BLaER1 (cell line): ENCODE data around the gene KCNH1.

Experiments
- H3K27ac ChIP-seq: shearing (Covaris generic); formaldehyde crosslinking; 2 replicates; pipeline ENCODE4 v1.8.1; 2022
- H3K27me3 ChIP-seq: shearing (Covaris generic); formaldehyde crosslinking; 2 replicates; pipeline ENCODE4 v1.8.1; 2022
- H3K36me3 ChIP-seq: shearing (Covaris generic); formaldehyde crosslinking; 2 replicates; pipeline ENCODE4 v1.8.1; 2022
- H3K4me1 ChIP-seq: shearing (Covaris generic); formaldehyde crosslinking; 2 replicates; pipeline ENCODE4 v1.8.1; 2022
- H3K4me2 ChIP-seq: shearing (Covaris generic); formaldehyde crosslinking; 2 replicates; pipeline ENCODE4 v1.8.1; 2022
- H3K4me3 ChIP-seq: shearing (Covaris generic); formaldehyde crosslinking; 2 replicates; pipeline ENCODE4 v1.8.1; 2022
- H3K9ac ChIP-seq: shearing (Covaris generic); formaldehyde crosslinking; 2 replicates; pipeline ENCODE4 v1.8.1; 2022
- H3K9me3 ChIP-seq: shearing (Covaris generic); formaldehyde crosslinking; 2 replicates; pipeline ENCODE4 v1.8.1; 2022
- H4K20me1 ChIP-seq: shearing (Covaris generic); formaldehyde crosslinking; 2 replicates; pipeline ENCODE4 v1.8.1; 2022
- Cebpa-rat ChIP-seq: shearing (Covaris generic); IDR thresholded peaks from 2 replicates; pipeline ENCODE4 v1.8.1; 2022

Gene KCNH1

DNA sequence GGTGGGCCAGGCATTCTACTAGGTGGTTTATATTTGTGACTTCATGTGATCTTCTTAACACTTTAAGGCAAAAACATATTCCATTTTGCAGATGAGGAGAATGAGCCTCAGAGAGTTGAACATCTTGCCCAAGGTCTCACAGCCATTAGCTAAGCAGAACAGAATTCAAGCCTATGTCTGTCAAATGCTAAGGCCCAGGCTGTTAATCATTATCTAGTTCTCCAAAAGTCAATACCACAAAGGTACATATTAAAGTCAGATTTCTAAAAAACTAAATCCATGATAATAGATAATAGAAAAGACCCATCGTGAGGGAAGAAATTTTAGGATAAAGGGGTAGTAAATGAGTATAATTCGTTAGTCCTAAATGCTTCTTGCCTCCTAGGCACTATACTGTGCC is 234.3 kb downstream of the KCNH1 start:
- no peaks in the 10 kb centered on the region for H4K20me1 ChIP-seq
- H3K4me2 ChIP-seq = no peak overlapping the region
- H3K4me3 ChIP-seq = no peak overlapping the region
- H3K27me3 ChIP-seq = no peaks in the 10 kb centered on the region
- TF ChIP-seq Cebpa-rat = no peak
- H3K9me3 ChIP-seq = no peaks in the 10 kb centered on the region
- H3K4me1 ChIP-seq = no peaks in the 10 kb centered on the region
- no peaks in the 10 kb centered on the region for H3K36me3 ChIP-seq
- H3K27ac ChIP-seq = no peak overlapping the region
- no peak overlapping the region for H3K9ac ChIP-seq

DNA sequence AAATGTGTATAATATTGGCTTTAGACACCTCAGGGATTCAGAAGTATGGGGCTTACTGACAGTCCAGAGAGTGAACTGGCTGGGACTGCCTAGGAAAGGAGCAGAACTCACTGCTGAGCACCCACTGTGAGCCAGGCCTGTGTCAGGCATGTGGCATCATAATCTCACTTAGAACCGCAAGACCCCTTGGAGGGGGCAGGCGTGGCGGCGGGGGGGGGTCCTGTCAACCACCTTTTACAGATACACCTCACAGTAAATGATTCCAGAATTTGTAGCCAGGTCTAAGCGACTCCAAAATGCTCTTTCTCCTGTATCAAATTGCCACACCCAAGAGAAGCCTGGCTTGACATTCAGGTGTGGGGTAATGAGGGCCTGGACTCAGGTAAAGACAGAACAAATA is 235.5 kb downstream of the KCNH1 start:
- H3K36me3 ChIP-seq = no peaks in the 10 kb centered on the region
- TF ChIP-seq Cebpa-rat = no peak
- no peak overlapping the region for H3K4me3 ChIP-seq
- no peaks in the 10 kb centered on the region for H3K4me1 ChIP-seq
- no peak overlapping the region for H3K4me2 ChIP-seq
- no peaks in the 10 kb centered on the region for H4K20me1 ChIP-seq
- no peak overlapping the region for H3K27ac ChIP-seq
- H3K9me3 ChIP-seq = 0 out of 2 replicates have a peak, but pooled peaks cover 3% of the 10 kb centered on the region
- H3K9ac ChIP-seq = no peak overlapping the region
- no peaks in the 10 kb centered on the region for H3K27me3 ChIP-seq

DNA sequence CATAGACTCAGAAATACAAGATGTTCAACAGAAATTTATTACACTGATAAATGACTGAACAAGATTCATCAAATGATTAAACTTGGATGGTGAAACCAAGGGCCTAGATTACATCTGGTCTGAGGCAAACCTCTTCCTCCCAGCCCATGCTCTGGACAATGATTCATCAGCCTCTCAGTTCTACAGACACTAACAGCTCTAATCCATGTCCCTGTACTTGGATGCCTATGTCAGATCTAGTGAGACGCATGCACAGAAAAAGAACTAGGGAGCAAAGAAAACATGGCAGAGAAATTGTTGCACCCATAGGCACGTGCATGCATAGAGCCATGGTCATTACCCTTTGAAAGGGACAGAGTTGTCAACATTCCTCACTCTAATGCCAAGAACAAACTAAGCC is 250.1 kb downstream of the KCNH1 start:
- Histone ChIP-seq H3K9ac (no peak overlapping the region), H3K27me3 (no peaks in the 10 kb centered on the region), H3K4me1 (no peaks in the 10 kb centered on the region), H3K27ac (no peak overlapping the region), H3K9me3 (no peaks in the 10 kb centered on the region), H3K4me2 (no peak overlapping the region), H3K36me3 (no peaks in the 10 kb centered on the region), H3K4me3 (no peak overlapping the region), H4K20me1 (no peaks in the 10 kb centered on the region)
- no peak for TF ChIP-seq Cebpa-rat

DNA sequence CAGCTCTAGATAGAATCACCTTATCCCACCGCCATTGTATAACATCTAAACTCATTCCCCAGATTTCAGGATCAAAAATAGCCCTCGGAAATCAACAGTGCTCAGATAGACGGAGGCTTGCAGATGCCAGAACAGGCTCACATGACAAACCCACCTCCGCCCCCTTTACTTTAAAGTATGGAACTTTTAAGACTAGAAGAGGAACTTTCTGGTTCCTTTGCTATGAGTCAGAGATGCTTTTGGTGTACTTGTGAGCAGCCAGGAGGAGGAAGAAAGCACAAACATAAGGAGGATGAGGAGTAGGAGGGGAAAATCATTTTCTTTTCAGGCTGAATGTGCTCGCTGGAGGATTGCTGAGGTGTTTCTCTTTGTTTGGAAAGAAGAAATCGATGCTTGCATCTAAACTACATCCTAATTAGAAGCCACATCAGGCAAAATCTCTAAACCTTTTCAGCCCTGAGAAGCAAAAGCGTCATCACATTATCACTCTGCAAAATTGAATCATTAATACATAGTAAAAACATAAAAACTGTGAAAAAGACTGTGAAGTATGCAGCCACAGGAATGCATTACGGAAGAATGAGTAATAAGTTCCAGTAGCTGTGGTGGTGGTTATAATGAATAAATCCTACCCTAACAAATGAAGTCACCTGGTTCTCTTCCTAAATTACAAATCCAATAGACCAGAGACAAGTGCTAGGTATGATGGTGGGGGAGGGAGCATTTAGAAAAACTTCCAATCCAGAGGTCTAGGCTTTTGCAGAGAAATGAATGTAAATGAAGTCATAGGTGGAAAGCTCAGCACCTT is 251.3 kb downstream of the KCNH1 start:
- no peak overlapping the region for H3K27ac ChIP-seq
- H3K9ac ChIP-seq = no peak overlapping the region
- H3K4me3 ChIP-seq = no peak overlapping the region
- H3K4me2 ChIP-seq = no peak overlapping the region
- no peaks in the 10 kb centered on the region for H3K27me3 ChIP-seq
- H3K36me3 ChIP-seq = no peaks in the 10 kb centered on the region
- no peaks in the 10 kb centered on the region for H4K20me1 ChIP-seq
- no peaks in the 10 kb centered on the region for H3K9me3 ChIP-seq
- no peaks in the 10 kb centered on the region for H3K4me1 ChIP-seq
- no peak for TF ChIP-seq Cebpa-rat

DNA sequence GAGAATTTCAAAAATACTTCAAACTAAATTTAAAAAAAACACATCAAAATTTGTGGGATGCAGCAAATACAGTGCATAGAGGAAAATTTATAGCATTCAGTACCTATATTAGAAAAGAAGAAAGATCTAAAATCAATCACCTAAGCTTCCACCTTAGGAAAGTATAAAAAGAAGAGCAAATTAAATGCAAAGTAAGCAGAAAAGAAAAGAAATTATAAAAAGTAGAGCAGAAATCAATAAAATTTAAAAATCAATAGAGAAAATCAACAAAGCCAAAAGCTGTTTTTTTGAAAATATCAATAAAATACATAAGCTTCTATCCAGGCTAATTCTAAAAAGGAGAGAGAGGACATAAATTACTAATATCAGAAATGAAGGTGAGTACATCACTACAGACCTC is 255.4 kb downstream of the KCNH1 start:
- H3K27ac ChIP-seq = no peak overlapping the region
- no peak overlapping the region for H3K4me3 ChIP-seq
- TF ChIP-seq Cebpa-rat = no peak
- H3K4me1 ChIP-seq = no peaks in the 10 kb centered on the region
- no peaks in the 10 kb centered on the region for H3K27me3 ChIP-seq
- H3K4me2 ChIP-seq = no peak overlapping the region
- H3K36me3 ChIP-seq = no peaks in the 10 kb centered on the region
- no peaks in the 10 kb centered on the region for H3K9me3 ChIP-seq
- no peak overlapping the region for H3K9ac ChIP-seq
- no peaks in the 10 kb centered on the region for H4K20me1 ChIP-seq

DNA sequence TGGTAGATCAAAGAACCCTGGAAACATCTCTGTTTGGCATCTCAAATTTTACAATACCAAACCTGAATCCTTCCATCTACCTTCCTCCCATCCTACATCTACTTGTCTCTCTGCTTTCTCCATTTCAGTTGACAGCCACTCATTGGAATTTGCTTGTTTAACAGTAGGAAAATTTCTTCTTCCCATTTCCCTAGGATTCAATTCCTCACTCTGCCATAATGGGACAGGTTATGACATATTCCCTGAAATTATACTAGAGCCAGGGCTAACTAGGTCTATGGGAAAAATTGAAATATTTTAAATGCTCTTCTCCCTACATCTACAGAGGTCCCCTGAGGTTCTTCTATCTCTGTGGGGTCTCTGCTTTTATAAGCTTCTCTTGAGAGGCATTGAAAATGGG is 257.7 kb downstream of the KCNH1 start:
- no peak overlapping the region for H3K4me3 ChIP-seq
- H3K9me3 ChIP-seq = no peaks in the 10 kb centered on the region
- H3K36me3 ChIP-seq = no peaks in the 10 kb centered on the region
- H3K27me3 ChIP-seq = no peaks in the 10 kb centered on the region
- H3K9ac ChIP-seq = no peak overlapping the region
- no peak overlapping the region for H3K4me2 ChIP-seq
- H3K27ac ChIP-seq = no peak overlapping the region
- no peaks in the 10 kb centered on the region for H4K20me1 ChIP-seq
- no peaks in the 10 kb centered on the region for H3K4me1 ChIP-seq
- no peak for TF ChIP-seq Cebpa-rat

DNA sequence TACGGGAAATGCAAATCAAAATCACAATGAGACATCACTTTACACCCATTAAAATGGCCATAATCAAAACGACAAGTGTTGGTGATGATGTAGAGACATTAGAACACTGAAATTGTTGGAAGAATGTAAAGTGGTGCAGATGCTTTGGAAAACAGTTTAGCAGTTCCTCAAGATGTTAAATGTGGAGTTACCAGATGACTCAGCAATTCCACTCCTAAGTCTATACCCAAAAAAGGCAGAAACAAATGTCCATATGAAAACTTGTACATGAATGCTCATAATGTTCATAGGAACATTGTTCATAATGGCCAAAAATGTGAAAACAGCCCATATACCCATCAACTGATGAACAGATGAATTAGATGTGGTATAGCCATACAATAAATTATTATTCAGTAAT is 267.4 kb downstream of the KCNH1 start:
- Histone ChIP-seq H3K4me1 (no peaks in the 10 kb centered on the region), H3K27me3 (no peaks in the 10 kb centered on the region), H3K4me3 (no peak overlapping the region), H3K27ac (no peak overlapping the region), H3K36me3 (no peaks in the 10 kb centered on the region), H3K9me3 (peaks cover 6% of the 10 kb centered on the region; the same call in 1 of the 2 replicates), H3K9ac (no peak overlapping the region), H3K4me2 (no peak overlapping the region), H4K20me1 (no peaks in the 10 kb centered on the region)
- no peak for TF ChIP-seq Cebpa-rat

DNA sequence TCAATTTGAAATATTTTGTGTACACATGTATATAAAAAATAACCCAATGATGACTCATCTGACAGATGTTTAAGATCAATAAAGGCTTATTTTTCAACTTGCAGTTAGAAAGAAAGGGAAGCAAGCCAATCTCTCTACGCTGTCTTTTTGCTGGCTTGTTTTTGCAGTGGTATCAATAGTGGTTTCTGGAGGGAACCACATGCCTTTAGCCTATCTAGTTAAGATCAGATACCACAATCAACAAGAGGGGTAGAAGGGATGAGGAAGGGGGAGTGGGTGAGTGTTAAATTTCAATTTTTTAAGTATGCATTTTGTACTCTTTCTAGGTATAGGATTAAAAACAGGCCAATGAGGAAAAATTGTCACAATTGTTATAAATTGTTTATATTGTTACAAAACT is 276.2 kb downstream of the KCNH1 start:
- Histone ChIP-seq H3K27ac (no peak overlapping the region), H3K9me3 (no peaks in the 10 kb centered on the region), H4K20me1 (no peaks in the 10 kb centered on the region), H3K9ac (no peak overlapping the region), H3K4me2 (no peak overlapping the region), H3K36me3 (no peaks in the 10 kb centered on the region), H3K27me3 (no peaks in the 10 kb centered on the region), H3K4me1 (no peaks in the 10 kb centered on the region), H3K4me3 (no peak overlapping the region)
- TF ChIP-seq Cebpa-rat = no peak

DNA sequence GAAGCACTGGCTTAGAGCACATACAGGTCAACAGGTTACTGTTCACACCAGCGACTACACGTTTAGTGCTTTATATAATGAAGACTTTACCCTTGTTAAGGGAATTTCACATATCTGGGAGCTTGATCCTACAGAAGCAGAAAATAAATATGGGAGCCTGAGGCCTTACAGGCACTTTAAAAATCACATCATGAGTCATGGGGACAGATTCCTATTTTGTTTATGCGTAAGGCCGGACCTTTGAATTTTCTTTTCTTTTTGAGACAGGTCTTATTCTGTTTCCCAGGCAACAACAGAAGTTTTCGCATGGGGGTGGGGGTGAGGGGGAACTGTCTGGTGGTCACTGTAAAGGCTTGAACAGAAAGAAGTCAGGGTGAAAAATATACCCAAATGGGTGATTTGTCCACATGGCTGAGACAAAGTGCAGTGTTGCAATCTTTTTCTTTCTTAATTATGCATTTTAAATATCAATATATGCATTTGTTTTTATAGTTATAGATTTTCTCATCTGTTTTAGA is 276.7 kb downstream of the KCNH1 start:
- Histone ChIP-seq H3K9ac (no peak overlapping the region), H3K4me1 (no peaks in the 10 kb centered on the region), H3K27me3 (no peaks in the 10 kb centered on the region), H3K4me2 (no peak overlapping the region), H3K36me3 (no peaks in the 10 kb centered on the region), H3K4me3 (no peak overlapping the region), H3K9me3 (no peaks in the 10 kb centered on the region), H4K20me1 (no peaks in the 10 kb centered on the region), H3K27ac (no peak overlapping the region)
- TF ChIP-seq Cebpa-rat = no peak

DNA sequence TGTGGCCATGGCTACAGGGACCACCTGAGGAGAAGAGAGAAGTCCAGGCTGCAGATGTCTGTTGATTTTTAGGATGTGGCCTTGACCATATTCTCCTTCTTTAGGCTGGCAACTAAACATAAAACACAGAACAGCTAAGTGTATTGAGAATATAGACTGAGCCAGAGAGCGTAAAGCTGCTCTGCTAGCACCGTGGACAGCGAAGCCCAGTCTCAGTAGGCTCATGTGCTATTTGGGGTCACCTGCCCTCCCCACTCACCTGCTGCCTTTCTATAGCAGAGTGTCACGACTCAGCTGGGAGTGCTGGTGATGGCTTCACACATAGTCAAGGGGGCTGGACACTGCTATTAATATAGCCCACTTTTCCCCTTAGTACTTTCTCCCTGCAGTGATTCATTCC is 278.5 kb downstream of the KCNH1 start:
- Histone ChIP-seq H3K4me1 (peaks cover 4% of the 10 kb centered on the region; the same call in 1 of the 2 replicates), H3K9ac (no peak overlapping the region), H3K27me3 (no peaks in the 10 kb centered on the region), H3K9me3 (no peaks in the 10 kb centered on the region), H3K36me3 (no peaks in the 10 kb centered on the region), H3K4me3 (no peak overlapping the region), H4K20me1 (no peaks in the 10 kb centered on the region), H3K4me2 (no peak overlapping the region), H3K27ac (no peak overlapping the region)
- no peak for TF ChIP-seq Cebpa-rat
